ENCODE results near the gene EIF1. TPM values are rescaled to one million over a fixed set of nuclear protein-coding genes. Genes with fewer than 3 reads are reported as not detected.
"Not testable (repeated sequence)": the region's sequence is repeated elsewhere in the genome, so short reads cannot be mapped to it uniquely, and the experiment has no call there.

The EIF1 gene
- total RNA-seq, 1 donor from 2014 or later = 136 TPM

GRCh38 chr17:41678907-41679739 is 9.6 kb upstream of the EIF1 start:
- DNase-seq = no peak

- DNase-seq = no peak
Measured at GRCh38 chr17:41679740-41680425, 8.8 kb upstream of the EIF1 start.

- DNase-seq = no peak
Measured at GRCh38 chr17:41680426-41681040, 8.2 kb upstream of the EIF1 start.

- DNase-seq = no peak
Measured at GRCh38 chr17:41681776-41682175, 6.9 kb upstream of the EIF1 start.

GRCh38 chr17:41682631-41683030 is 6.1 kb upstream of the EIF1 start:
- DNase-seq = no peak

GRCh38 chr17:41683441-41684007 is 5.2 kb upstream of the EIF1 start:
- DNase-seq = no peak

- no peak for DNase-seq
Measured at GRCh38 chr17:41684035-41684434, 4.7 kb upstream of the EIF1 start.

- not testable (repeated sequence) for DNase-seq
Measured at GRCh38 chr17:41685753-41686152, 2.9 kb upstream of the EIF1 start.

- no peak for DNase-seq
Measured at GRCh38 chr17:41686281-41686680, 2.4 kb upstream of the EIF1 start.

GRCh38 chr17:41687828-41688640 is 651 bp upstream of the EIF1 start:
- DNase-seq = peak; percentile 61

- DNase-seq = peak; percentile 59
Measured at GRCh38 chr17:41689497-41690299, 1.0 kb downstream of the EIF1 start.

- no peak for DNase-seq
Measured at GRCh38 chr17:41690497-41690896, 1.8 kb downstream of the EIF1 start.

GRCh38 chr17:41691031-41691777 is 2.5 kb downstream of the EIF1 start:
- no peak for DNase-seq

- DNase-seq = no peak
Measured at GRCh38 chr17:41692722-41693521, 4.2 kb downstream of the EIF1 start.

- no peak for DNase-seq
Measured at GRCh38 chr17:41695134-41695661, 6.5 kb downstream of the EIF1 start.

- DNase-seq = peak; percentile 63
Measured at GRCh38 chr17:41695954-41696757, 7.5 kb downstream of the EIF1 start.

- DNase-seq = peak; percentile 37
Measured at GRCh38 chr17:41697122-41697962, 8.7 kb downstream of the EIF1 start.
